GM12872 (cell line): ENCODE results near the gene PTPN14.

Source experiments
- CTCF ChIP-seq: IDR thresholded peaks from 3 replicates; pipeline ENCODE4 v1.5.1; 2011; ENCODE audit warnings: low read depth, mild to moderate bottlenecking, low read length, moderate library complexity; ENCODE audit not compliant: insufficient read depth

Gene PTPN14

GRCh38 chr1:214473862-214474261, 77.5 kb downstream of the PTPN14 start:
- TF ChIP-seq CTCF = no peak

DNA sequence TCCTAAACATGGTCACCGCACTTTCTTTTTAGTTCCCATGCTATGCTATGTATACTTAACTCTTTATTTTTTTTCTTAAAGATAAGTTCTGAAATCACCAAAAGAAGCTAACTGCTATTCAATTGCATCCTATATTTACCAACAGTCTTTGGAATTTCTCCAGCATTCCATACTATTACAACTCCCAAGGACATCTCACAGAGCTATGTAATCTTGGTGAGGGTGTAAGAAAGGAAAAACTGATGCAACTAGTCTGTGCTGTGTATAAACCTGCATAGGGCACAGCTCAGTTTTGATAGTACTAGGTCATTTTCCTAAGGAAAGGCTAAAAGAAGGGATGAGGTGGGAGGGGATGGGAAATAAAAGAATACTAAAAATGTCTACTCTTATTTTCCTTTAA, 78.0 kb downstream of the PTPN14 start:
- no peak for TF ChIP-seq CTCF

GRCh38 chr1:214472364-214472763, 79.0 kb downstream of the PTPN14 start:
- TF ChIP-seq CTCF = no peak

- no peak for TF ChIP-seq CTCF
These were observed 79.9 kb downstream of the PTPN14 start for GRCh38 chr1:214471458-214471857.

GRCh38 chr1:214470132-214470531, 81.3 kb downstream of the PTPN14 start:
- TF ChIP-seq CTCF = no peak

- no peak for TF ChIP-seq CTCF
These were observed 82.1 kb downstream of the PTPN14 start for GRCh38 chr1:214469290-214469689.

DNA sequence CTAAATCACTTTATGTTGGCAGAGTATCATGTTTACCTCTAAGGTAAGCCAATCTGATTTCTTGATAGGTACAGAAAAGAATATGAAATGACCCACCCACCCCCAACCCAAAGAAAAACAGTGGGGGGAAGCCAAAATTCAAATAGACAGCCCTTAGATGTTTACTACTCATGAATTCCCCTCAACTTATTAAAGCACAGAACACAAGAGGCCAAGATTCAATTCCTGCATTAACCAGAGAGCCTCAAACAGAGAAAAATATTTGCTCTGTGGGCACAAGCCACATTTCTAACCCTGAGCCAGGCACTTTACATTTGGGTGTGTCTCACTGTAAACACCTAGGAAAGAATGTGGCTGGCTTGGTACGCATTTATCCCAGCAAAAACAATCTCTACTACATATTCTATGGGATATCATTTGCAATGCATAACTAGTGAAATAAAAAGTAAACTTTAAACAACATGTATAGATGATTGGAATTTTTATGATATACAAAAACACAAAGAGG, 84.3 kb downstream of the PTPN14 start:
- no peak for TF ChIP-seq CTCF
